Measurements from ENCODE around the gene PPP2R5B.
A peak's percentile ranks its signal among the peaks of the same experiment; 100 is the strongest.

Gene PPP2R5B

DNA sequence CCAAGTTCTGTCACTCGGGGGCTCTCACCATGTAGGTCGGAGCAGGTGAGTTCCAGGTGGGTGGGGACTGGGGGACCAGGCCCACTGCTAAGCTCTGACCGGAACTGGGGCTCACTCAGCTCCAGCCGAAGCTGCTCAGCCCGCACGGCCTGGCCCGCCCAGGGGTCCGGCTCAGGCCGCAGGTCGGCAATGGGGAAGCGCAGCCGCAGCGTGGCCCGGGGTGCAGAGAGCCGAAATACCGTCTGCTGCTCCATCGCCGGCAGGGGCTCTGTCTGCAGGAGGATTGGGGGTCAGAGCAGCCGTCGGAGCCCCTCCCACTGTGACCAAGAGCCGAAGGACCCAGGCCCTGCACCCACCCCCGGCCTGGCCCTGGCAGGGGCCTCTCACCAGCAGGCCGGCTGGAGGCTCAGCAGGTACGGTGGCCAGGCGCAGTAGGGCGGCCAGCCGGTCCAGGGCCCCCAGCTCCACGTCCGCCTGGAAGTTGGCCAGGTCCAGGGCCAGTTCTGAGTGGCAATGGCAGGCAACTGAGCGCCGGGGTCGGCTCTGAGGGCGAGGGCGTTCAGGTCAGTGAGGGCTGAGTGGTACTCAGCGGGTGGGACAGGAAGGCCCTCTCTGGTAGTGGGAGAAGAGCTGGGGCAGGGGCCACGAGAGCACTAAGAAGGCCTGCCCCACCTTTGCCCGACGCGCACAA lies 14.7 kb upstream of the PPP2R5B start:
- no peak for DNase-seq

DNA sequence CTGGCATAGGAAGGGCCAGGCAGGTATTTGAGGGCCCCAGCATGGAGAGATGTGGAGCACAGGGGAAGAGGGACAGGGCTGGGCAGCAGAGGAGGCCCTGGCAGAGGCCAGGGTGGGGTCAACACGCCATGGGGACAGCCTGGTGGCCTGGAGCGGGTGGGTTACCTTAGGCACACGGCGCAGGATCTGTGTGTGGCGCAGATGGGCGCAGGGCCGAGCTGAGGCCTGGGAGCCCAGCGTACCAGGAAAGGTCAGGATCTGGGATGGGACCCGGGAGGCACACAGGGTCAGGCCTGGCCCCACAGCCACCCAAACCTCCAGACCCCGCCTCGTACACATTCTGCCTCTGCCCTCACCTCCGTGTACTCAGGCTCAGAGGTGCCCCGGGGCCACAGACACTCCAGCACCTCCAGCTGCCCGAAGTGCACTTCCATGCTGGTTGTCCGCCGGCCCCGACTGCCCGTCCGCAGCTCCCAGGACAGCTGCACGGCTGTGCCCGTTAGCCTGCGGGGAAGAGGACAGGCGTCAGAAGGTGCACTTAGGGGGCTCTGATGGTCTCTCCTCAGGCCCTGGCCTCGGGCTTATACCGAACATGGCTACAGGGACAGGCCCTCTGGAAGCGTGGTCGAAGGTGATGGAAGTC lies 13.9 kb upstream of the PPP2R5B start:
- no peak for DNase-seq

DNA sequence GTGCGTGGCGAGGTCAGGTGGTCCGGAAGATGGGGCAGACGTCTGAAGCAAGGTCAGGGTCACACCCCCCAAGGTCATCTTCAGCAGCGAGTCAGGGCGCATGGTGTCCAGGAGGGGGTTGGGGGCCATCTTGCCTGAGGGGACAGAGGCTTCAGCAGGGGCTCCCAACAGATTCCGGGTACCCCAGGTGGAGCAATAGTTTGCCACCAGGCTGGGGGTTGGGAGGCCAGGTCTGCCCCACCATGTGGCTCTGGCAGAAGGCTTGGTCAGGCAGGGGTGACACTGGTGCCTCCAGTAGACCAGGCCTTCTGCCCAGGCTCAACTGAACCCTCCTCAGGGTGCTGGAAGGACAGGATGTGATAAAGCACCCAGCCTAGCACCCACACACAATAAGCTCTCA lies 13.3 kb upstream of the PPP2R5B start:
- DNase-seq, result no peak

DNA sequence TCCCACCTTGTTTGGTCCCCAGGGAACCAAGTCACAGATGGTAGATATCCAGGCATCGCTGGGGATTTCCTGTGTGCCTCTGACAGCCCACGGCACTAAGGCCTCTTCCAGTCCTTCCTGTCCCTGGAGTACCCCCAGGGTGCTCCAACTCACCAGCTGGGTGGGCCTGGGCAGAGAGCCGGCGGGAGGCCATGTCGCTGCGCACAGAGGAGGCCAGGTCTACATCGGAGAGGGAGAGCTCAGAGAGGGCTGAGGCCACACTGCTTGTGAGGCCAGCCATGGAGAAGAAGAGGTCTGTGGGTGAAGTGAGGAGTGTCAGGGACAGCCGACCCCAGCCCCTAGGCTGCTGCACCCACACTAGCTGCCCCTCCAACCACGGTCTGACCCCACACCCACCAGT lies 12.8 kb upstream of the PPP2R5B start:
- no peak for DNase-seq

DNA sequence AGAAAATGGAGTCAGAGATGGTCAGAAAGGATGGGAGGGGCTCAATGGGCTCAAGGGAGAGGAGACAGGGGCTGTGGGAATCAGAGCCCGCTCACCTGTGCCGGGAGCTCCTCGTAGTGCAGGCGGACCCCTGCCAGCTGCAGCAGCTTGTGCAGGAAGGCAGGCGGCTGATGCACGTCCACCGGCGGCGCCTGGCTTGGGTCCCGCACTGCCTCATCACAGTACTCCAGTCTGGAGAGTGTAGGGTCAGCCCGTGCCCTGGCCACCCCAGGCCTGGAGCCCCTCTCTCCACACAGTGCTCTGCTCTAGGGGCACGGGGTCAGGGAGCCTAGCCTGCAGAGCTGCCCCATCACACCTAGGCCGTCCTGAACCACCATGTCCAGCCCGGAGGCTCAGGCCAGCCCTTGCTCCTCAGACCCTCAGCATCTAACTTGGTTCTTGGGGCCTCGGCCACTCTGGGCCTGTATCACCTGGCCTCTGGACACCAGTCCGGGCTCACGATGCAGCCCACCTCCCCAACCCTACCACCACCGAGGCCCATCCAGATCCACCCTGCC lies 11.2 kb upstream of the PPP2R5B start:
- no peak for DNase-seq

DNA sequence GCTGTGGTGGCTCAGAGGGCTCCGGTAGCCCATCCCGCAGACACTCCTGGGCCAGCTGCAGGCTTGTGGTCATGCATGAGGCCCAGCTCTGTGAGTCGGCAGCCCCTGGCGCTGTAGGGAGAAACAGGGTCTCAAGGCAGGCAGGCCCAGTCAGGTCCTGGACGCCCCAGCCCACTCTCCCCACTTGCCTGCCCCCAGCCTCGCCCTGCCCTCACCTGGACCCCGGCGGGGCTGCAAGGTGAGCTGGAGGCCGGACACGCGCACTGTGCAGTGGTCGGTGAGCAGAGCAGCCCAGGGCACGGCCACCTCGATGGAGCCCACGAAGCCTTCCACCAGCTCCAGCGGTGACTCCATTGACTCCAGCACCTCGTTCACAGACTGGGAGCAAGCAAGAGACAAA lies 10.4 kb upstream of the PPP2R5B start:
- DNase-seq, result no peak

DNA sequence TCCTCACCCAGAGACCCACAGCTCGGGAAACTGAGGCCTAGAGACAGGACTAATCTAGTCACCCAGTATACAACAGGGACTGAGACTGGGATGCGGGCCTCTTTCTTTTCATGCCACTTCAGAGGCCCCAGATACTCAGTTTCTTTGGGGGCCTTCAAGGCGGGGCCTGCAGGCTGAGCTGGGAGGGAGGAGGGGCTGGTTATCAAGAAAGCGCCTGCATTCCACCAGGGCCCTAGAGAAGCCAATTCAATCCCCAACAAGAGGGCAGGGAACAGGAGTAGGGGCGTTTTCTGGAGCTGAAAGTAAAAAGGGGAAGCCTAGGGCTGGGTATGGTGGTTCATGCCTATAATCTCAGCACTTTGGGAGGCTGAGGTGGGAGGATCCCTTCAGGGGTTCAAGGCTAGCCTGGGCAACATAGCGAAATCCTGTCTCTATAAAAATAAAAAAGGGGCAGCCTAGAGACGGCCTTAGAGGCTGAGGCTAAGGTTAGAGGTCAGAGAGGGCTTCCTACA lies 9.1 kb upstream of the PPP2R5B start:
- no peak for DNase-seq

DNA sequence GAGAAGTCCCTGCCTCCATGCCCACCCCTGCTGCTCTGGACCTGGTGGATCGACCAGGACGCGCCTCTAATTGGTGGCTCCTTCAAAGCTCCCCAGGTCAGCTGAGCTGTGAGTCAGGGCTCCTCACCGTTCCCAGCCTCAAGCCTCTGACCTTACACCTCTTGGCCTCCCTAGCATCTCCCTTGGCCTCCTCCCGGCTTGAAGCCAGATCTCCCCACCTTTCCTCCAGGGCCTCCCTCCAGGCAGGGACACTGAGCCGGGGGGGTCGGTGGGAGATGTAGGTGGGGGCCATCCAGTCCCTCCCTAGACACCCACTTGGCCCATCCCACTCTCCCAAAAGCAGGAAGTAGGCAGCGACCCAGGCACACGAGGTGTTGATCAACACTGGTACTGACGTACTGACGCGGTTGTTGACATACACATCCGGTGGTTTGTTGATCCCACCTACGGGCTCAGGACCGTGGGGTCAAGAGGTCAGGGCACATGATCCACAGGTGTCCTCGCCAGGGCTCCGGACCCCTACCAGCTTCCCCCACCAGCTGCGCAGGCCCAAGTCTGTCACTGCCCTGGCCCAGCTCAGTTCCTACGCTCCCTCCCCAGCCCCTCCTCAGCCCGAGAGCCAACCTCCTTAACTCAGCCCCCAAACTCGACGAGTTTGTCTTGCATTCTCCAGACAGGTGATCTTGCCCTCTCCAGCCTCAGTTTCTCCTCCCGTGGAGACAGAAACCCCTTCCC lies 8.3 kb upstream of the PPP2R5B start:
- DNase-seq, result peak in 1 of 2 experiments; percentile 34

DNA sequence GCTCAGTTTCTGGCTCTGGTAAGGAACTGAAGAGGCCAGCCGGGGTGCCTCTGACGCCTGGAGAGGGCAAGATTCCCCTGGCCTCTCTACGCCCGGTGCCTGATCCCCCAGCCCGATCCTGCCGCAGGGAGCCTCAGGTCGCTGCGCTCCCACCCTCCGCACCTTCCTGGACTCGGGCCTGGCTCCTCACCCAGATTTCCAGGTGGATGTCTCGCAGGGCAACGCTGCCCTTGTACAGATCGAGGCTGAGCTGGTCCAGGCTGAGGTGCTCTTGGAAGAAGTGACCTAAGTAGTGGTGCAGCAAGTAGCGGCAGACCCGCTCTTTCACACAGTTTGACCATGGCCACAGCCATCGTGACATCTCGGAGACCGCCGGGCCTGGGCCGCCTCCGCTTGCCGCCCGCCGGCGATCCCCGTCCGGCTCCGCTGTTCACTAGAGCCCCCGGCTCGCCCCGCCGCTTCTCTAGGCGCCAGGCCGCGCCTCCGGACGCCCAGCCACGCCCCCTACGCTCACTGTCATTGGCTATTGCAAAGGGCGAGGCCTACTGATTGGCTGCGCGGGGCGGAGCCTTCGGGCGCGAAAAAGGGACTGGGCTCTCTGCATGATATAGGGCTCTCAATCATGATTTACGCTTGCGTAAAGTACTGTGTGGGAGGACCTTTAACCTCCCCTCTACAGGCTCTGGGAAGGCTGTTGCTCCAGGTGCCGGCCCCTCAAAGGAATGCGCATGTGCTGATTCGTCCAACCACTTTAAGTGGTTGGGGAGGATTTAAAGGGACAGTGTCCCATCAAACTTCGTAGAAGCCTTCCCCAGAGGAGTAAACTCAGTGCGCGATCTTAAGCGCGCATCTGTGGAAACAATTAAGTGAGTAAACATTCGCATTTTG lies 7.5 kb upstream of the PPP2R5B start, which contains the start of gene ATG2A:
TSS of gene ATG2A (minus strand) at position 435 of the 888 bp plus-strand sequence. CDS start at position 361, 74 bp downstream.
- DNase-seq, result peak; percentile 100

DNA sequence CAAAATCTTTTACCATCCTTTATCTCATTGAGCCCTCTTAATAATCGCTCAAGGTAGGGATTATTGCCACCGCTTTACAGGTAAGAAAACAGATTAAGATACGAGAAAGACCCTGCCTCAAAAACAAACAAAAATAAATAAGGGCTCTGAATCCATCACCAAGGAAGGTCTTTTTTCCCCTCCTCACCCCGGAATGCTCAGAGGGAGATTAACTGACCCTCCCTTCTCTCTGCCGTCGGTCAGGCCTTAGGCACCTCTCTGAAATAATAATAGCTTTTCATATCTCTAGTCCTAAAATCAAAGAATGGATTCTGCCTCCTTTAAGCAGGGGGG lies 6.9 kb upstream of the PPP2R5B start:
- DNase-seq, result no peak

DNA sequence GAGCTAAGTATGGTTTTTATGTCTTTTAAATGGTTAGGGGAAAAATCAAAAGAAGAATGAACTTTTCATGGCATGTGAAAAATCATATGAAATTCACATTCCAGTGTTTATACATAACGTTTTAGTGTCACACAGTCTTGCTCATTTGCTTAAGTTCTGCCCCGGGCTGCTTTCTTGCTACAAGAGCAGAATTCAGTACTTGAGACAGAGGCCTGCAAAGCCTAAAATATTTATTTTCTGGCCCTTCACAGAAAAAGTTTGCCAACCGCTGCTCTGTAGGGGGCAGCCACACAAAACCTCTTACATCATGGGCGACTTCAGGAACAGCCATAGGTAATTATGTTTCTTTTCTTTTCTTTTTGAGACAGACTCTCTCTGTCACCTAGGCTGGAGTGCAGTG lies 6.5 kb upstream of the PPP2R5B start:
- DNase-seq, result no peak

DNA sequence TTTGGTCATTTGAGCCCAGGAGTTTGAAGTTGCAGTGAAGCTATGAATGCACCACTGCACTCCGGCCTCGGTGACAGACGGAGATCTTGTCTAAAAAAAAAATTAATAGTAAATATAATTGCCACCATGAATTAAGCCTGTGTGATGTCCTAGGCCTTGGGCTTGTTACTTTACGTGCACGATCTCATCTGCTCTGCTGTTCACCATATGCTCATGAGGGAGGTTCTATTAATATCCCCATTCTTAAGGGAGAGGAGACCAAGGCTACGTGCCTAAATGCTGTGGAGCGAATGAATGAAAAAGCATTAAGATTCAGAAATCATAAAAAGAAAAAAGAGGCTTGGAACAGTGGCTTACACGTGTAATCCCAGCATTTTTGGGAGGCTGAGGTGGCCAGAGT lies 4.9 kb upstream of the PPP2R5B start:
- no peak for DNase-seq

DNA sequence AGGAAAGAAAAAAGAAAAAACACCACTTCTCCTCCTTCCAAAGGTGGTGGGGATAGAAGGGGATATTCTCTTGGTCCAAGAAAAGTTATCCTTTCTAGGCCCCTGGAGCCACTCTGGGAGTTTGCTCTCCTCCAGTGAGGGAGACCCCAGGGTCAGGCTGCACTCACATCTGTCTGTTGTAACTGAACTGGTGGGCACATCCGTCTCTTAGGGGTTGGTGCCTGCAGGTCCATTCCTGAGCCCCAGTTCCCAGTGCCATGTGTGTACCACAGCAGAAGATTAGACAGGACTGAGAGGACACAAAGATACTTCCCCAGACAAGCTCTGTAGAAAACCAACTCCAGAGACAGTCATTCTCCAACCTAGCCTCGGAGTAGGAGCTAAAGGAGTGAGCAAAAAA lies 4.4 kb upstream of the PPP2R5B start:
- no peak for DNase-seq

DNA sequence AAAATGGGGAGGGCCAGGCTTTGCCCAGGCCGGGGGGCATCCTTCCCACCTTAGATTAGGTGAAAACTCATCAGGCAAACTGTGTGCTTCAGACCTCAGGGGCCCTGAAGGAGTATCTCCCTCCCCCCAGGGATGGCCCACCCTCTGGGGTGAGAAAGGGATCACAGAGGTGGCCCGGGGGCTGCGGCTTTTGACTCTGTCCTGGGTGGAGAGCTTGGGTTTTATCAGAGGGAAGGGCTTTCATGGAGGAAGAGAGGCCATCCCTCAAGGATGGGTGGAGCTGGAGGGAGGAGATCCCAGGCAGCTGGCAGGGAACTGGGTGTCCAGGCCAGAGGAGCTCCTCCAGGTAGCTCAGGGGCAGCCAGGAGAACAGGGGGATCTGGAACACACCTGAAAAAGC lies 3.1 kb upstream of the PPP2R5B start:
- DNase-seq, result no peak

DNA sequence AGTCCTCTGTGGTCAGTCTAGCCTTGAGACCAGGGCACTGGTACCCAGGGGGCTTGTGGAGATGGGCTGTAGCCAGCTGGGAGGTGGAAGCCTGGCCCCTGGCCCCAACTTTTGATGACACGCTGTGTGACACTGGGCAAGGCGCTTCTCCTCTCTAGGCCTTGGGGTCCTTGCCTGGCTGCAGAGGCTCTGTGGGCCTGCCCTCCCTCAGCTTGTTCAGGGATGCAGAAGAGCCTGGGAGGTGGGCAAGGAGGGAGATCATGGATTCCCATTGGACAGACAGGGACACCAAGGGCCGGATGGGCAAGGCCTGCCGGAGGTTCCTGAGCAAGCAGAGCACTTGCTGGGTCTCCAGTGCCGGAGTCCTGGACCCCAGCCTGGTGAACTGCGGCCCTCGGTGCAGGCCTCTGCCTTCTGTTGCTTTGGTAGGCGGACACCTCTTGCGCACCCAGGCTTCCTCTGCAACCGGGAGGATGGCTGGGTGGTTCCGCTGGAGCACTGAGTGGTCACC lies 1.3 kb upstream of the PPP2R5B start:
- DNase-seq, result no peak

DNA sequence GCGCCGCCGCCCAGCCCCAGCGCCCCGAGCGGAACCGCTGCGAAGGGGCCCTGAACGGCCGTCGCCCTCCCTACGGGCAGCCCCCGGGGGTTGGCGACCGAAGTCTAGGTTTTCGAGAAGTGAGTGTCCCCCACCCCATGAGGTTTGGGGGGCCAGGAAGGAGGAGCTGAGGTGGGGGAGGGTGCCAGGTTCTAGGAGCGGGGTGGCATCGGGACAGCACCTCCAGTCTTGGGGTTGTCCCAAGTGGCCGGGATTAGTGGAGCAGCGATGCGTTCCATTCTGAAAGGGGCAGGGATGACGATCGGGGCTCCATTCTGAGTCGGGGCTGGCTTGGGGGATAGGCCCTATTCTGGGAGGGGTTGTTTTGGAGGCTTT lies 408 bp downstream of the PPP2R5B start:
- DNase-seq, result peak in 1 of 2 experiments; percentile 50

DNA sequence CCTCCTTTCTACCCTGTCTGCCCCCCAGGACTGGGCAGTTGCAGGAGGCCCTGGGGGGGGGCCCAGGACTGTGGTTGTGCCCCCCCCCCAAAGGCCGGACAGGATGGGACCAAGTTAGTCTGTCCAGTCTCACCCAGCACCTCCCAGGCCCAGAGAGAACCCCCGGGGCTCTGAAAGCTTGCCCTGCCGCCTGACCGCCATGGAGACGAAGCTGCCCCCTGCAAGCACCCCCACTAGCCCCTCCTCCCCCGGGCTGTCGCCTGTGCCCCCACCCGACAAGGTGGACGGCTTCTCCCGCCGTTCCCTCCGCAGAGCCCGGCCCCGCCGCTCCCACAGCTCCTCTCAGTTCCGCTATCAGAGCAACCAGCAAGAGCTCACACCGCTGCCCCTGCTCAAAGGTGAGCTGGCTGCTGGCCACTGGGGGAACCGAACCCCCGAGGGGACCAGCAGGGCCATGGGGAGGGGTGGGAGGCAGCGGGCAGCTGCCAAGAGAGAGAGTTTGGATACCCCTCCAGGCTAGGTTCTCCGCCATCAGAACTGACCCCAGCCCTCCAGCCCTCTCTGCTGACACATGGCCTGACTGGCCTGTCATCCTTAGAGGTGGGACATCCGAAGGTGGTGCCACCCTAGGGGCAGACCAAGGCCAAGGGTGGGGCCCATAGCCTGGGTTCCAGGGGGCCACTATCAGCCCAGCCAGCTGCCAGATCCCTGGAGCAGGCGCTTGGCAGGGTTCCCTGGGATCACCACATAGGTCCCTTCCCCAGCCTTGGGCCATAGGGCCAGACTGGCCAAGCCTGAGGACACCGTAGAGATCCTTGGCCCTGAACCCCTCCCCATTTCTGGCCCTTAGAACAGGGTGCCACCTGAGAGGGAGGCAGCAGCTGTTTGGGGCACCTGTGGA lies 1.3 kb downstream of the PPP2R5B start:
- DNase-seq, result no peak

DNA sequence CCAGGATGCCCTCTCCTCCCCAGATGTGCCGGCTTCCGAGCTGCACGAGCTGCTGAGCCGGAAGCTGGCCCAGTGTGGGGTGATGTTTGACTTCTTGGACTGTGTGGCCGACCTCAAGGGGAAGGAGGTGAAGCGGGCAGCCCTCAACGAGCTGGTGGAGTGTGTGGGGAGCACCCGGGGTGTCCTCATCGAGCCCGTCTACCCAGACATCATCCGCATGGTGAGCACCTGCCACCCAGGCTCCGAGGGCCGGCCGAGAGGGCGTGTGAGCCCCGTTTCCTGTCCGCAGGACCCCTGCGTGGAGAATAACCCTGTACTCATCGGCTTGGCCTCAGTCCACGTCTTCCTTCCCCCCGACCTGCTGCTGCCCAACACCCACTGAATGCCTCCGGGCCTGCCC lies 2.2 kb downstream of the PPP2R5B start:
- no peak for DNase-seq

DNA sequence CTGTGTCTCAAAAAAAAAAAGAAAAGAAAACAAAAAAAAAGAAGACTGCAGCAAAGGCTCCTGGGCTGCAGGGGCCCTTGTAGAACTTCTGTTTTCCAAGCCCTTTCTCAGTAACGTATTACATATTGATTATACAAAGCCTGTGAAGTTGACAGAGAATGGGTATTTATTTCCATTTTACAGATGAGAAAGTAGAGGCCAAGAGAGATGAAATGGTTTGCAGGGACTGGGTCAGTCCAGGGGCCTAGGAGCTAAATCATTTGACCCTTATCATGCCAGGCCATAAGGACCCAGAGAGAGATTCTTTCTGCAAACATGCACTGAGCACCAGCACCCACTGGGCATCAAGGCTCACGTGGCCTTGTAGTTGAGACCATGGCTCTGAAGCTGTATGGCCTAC lies 4.5 kb downstream of the PPP2R5B start:
- DNase-seq, result no peak

DNA sequence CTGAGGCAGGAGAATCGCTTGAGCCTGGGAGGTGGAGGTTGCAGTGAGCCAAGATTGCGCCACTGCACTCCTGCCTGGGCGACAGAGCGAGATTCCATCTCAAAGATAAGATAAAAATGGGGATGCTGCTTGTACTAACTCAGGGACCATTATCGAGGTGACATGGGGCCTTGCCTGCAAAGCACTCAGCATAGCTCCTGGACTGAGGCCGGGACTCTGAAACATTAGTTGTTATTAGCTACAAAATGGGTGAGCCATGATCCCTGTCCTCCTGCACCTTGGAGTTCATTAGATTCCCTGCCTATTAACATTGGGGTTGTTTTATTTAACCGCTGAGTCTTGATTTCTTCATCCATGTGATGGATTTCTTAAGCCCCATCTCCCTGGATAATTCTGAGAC lies 5.1 kb downstream of the PPP2R5B start:
- DNase-seq, result no peak

DNA sequence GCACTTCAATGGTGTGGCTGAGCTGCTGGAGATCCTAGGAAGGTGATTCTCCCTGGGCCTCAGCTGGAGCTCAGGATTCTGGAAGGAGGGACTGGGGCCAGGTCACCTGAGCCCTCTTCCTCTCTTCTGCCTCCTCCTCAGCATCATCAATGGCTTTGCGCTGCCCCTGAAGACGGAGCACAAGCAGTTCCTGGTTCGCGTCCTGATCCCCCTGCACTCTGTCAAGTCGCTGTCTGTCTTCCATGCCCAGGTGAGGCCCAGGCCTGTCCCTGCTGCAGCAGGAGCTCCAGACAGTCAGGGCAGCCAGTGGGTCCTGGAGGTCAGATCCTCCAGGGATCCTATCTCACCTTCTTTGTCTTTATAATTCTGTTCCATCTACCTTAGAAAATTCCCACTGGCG lies 5.9 kb downstream of the PPP2R5B start:
- DNase-seq, result no peak

Data from NCI-H526 (cell line).